GM18505 (cell line): Measurements from ENCODE around the gene HRH1.
"Not testable (repeated sequence)": the region's sequence is repeated elsewhere in the genome, so short reads cannot be mapped to it uniquely, and the experiment has no call there.

Experiments used
- ATAC-seq: cut with Tn5 transposase; IDR thresholded peaks from one replicate; pipeline ENCODE4 v1.9.1; 2021; ENCODE audit not compliant: unreplicated experiment
- POLR2A ChIP-seq: IDR thresholded peaks from 4 replicates; pipeline ENCODE4 v1.6.1; 2011; ENCODE audit warnings: borderline replicate concordance; ENCODE audit not compliant: insufficient read depth, insufficient read length; ENCODE audit errors: extremely low read depth

HRH1 gene, protein sequence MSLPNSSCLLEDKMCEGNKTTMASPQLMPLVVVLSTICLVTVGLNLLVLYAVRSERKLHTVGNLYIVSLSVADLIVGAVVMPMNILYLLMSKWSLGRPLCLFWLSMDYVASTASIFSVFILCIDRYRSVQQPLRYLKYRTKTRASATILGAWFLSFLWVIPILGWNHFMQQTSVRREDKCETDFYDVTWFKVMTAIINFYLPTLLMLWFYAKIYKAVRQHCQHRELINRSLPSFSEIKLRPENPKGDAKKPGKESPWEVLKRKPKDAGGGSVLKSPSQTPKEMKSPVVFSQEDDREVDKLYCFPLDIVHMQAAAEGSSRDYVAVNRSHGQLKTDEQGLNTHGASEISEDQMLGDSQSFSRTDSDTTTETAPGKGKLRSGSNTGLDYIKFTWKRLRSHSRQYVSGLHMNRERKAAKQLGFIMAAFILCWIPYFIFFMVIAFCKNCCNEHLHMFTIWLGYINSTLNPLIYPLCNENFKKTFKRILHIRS

DNA sequence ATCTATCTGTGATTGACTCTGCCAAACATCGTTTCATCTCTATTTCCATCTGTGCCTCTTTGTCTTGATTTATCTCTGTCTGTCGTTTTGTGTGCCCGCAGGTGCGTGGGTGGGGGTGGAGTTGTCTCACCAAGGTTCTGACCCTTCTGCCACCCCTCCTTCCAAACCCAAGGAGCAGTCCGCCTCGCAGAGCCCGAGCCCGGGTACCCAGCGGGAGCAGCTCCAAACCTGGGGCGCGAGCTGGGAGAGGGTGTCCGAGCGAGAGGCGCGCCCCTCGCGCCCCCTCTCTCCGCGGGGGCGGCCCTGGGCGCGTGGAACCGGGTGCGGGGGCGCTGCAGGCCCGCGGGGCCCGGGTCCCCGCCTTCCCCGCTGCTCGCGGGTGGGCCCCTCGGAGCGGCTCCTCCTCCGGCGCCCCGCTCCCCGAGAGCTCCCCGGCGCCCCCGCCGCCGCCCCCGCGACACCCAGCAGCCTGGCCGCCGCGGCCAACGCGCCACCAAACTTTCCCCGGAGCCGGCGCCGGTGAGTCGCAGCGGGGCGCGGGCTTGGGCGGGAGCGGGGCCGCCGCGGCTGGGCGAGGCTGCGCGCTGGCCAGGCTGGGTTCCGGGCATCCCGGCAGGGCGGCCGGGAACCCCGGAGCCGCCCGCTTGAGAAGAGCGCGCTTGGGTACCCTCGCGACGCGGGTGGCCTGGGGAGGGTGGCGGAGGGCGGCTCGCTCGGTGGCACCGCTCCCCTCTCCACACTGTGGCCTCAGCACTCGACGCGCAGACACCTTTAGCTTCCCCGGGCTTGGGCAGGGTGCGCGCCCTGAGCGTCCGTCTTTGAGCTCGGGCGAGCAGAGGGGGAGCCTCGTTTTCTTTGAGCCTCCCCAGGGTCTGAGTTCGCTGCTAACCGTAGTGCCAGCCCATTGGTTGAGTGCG lies at the start of gene HRH1:
HRH1 (plus strand) TSS at position 458 of the 917 bp plus-strand sequence. CDS start 104,545 bp downstream, outside the sequence.
- ATAC-seq = no peak
- TF ChIP-seq POLR2A = no peak

DNA sequence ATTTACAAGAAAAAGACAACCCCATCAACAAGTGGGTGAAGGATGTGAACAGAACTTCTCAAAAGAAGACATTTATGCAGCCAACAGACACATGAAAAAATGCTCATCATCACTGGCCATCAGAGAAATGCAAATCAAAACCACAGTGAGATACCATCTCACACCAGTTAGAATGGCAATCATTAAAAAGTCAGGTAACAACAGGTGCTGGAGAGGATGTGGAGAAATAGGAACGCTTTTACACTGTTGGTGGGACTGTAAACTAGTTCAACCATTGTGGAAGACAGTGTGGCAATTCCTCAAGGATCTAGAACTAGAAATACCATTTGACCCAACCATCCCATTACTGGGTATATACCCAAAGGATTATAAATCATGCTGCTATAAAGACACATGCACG lies 41.0 kb upstream of the HRH1 start:
- not testable (repeated sequence) for ATAC-seq

DNA sequence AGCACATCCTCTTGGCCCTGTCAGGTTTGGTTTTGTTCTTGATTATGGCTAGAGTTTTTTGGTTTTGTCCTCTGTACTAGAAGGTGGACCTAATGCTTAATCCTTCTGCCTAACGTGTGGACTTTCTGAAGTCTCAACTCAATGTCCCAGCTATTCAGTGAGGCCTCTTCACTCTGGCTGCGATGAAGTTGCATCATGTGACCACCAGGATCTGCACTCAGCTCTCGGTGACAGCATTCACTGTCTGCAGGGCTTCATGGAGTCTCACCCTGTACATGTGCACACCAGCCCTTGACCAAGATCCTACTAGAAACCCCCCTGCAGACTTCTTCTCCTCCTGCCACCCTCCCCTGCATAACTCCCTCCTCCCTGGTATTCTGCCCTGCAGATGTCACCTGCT lies 38.7 kb upstream of the HRH1 start:
- no peak for TF ChIP-seq POLR2A
- ATAC-seq = no peak

GRCh38 chr3:11116336-11117059 lies 37.8 kb upstream of the HRH1 start:
- no peak for ATAC-seq
- TF ChIP-seq POLR2A = no peak

- ATAC-seq = no peak
- TF ChIP-seq POLR2A = no peak
Observed at GRCh38 chr3:11117591-11117990, 36.7 kb upstream of the HRH1 start.

GRCh38 chr3:11118181-11118682 lies 36.1 kb upstream of the HRH1 start:
- no peak for TF ChIP-seq POLR2A
- ATAC-seq = no peak

- TF ChIP-seq POLR2A = no peak
- ATAC-seq = no peak
Observed at GRCh38 chr3:11120091-11120805, 34.0 kb upstream of the HRH1 start.

- no peak for TF ChIP-seq POLR2A
- no peak for ATAC-seq
Observed at GRCh38 chr3:11126653-11127052, 27.6 kb upstream of the HRH1 start.

GRCh38 chr3:11128682-11129632 lies 25.3 kb upstream of the HRH1 start:
- TF ChIP-seq POLR2A = no peak
- ATAC-seq = no peak

DNA sequence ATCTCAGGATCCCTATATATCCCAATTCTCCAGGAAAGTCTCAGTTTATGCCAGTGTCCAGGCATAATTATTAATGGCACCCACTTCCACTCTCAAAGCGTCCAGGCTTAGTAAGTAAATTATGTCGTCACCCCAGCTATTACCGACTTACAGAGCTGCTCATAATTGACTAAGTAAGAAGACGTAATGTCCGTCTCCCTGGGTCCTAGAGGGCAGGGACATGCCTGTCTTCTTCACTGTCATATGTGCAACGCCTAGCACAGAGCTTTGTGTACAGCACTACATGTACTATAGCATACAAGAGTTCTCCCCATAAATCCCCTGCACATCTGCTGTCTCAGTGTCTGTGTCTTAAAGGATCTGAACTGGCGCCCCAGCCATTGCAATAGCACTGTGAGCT lies 23.9 kb upstream of the HRH1 start:
- no peak for ATAC-seq
- no peak for TF ChIP-seq POLR2A

GRCh38 chr3:11131371-11131770 lies 22.9 kb upstream of the HRH1 start:
- no peak for ATAC-seq
- no peak for TF ChIP-seq POLR2A

- not testable (repeated sequence) for ATAC-seq
Observed at GRCh38 chr3:11131886-11132285, 22.4 kb upstream of the HRH1 start.
